ENCODE results near the gene ZBP1.
A peak's percentile ranks its signal among the peaks of the same experiment; 100 is the strongest.

The ZBP1 gene

GRCh38 chr20:57586943-57587277 is 33.3 kb downstream of the ZBP1 start:
- DNase-seq (ENCODE audit: low read depth), result no peak
- H3K4me3 ChIP-seq (ENCODE audit: low read depth, low read length), result no peak overlapping the region
- no peak for TF ChIP-seq CTCF (IDR thresholded peaks at IDR 0.05; ENCODE audit: insufficient read depth, low read depth, low read length, missing control alignments)

- H3K4me3 ChIP-seq (ENCODE audit: low read depth, low read length), result no peak overlapping the region
- no peak for TF ChIP-seq CTCF (IDR thresholded peaks at IDR 0.05; ENCODE audit: insufficient read depth, low read depth, low read length, missing control alignments)
- DNase-seq (ENCODE audit: low read depth), result no peak
Measured at GRCh38 chr20:57586370-57586793, 33.8 kb downstream of the ZBP1 start.

- TF ChIP-seq CTCF (IDR thresholded peaks at IDR 0.05; ENCODE audit: insufficient read depth, low read depth, low read length, missing control alignments), result no peak
- no peak overlapping the region for H3K4me3 ChIP-seq (ENCODE audit: low read depth, low read length)
- DNase-seq (ENCODE audit: low read depth), result no peak
Measured at GRCh38 chr20:57585466-57586213, 34.6 kb downstream of the ZBP1 start.

GRCh38 chr20:57584768-57585461 is 35.3 kb downstream of the ZBP1 start:
- no peak for TF ChIP-seq CTCF (IDR thresholded peaks at IDR 0.05; ENCODE audit: insufficient read depth, low read depth, low read length, missing control alignments)
- no peak for DNase-seq (ENCODE audit: low read depth)
- no peak overlapping the region for H3K4me3 ChIP-seq (ENCODE audit: low read depth, low read length)

GRCh38 chr20:57583289-57584257 is 36.7 kb downstream of the ZBP1 start:
- no peak overlapping the region for H3K4me3 ChIP-seq (ENCODE audit: low read depth, low read length)
- TF ChIP-seq CTCF (IDR thresholded peaks at IDR 0.05; ENCODE audit: insufficient read depth, low read depth, low read length, missing control alignments), result no peak
- no peak for DNase-seq (ENCODE audit: low read depth)

GRCh38 chr20:57582432-57583288 is 37.6 kb downstream of the ZBP1 start:
- peak; percentile 12 for TF ChIP-seq CTCF (IDR thresholded peaks at IDR 0.05; ENCODE audit: insufficient read depth, low read depth, low read length, missing control alignments)
- no peak overlapping the region for H3K4me3 ChIP-seq (ENCODE audit: low read depth, low read length)
- DNase-seq (ENCODE audit: low read depth), result no peak

Measured in GM12865 (cell line).